Esophagus muscularis mucosa (tissue), 4 donors: ENCODE measurements around the gene CEP44. TPM values are rescaled to one million over a fixed set of nuclear protein-coding genes. Genes with fewer than 3 reads are reported as not detected.
"Not testable (repeated sequence)": the region's sequence is repeated elsewhere in the genome, so short reads cannot be mapped to it uniquely, and the experiment has no call there.

ENCODE experiments used
- DNase-seq: peaks from one replicate; pipeline ENCODE4 v3.0.0-alpha.2; 2017; ENCODE audit errors: extremely low spot score
- H3K27ac ChIP-seq, 4 donors: fragments of 200-600 bp; sonication (generic); replicated peaks in 1 of 4; 1 replicate in 3 of 4; 2 replicates in 1 of 4; pipeline ENCODE4 v1.5.1; 2016 to 2019; ENCODE audit warnings: mild to moderate bottlenecking in 1 of 4
- H3K27me3 ChIP-seq, 4 donors: fragments of 200-600 bp; sonication (generic); one replicate each; pipeline versions ENCODE4 v1.5.1 to v1.6.0; 2016 to 2019
- H3K36me3 ChIP-seq, 4 donors: fragments of 200-600 bp; sonication (generic); one replicate each; pipeline ENCODE4 v1.5.1; 2016 to 2019
- H3K4me1 ChIP-seq, 4 donors: fragments of 200-600 bp; sonication (generic); one replicate each; pipeline ENCODE4 v1.5.1; 2016 to 2019
- H3K4me3 ChIP-seq, 4 donors: fragments of 200-600 bp; sonication (generic); 1 replicate in 2 of 4; 2 replicates in 2 of 4; pipeline ENCODE4 v1.5.1; 2016 to 2019; ENCODE audit warnings: mild to moderate bottlenecking in 4 of 4, moderate library complexity in 1 of 4
- H3K9me3 ChIP-seq, 4 donors: fragments of 200-600 bp; sonication (generic); 1 replicate in 3 of 4; 2 replicates in 1 of 4; pipeline ENCODE4 v1.5.1; 2016 to 2019
- EP300 ChIP-seq: sonication (generic); formaldehyde crosslinking; IDR thresholded peaks from one replicate; pipeline ENCODE4 v1.6.1; 2017; ENCODE audit warnings: antibody characterized with exemption
- POLR2A ChIP-seq: fragments of 450-650 bp; IDR thresholded peaks from one replicate; pipeline ENCODE4 v1.6.1; 2017; ENCODE audit warnings: antibody characterized with exemption, moderate library complexity, mild to moderate bottlenecking, low read depth
- POLR2AphosphoS5 ChIP-seq, 2 donors: sonication (generic); formaldehyde crosslinking; IDR thresholded peaks; one replicate each; pipeline ENCODE4 v1.6.1; 2017; ENCODE audit warnings: antibody characterized with exemption in 2 of 2
- WGBS: methylation state at CpG from one replicate; pipeline ENCODE4 v1.1.5; 2018; 5-methylcytosine and 5-hydroxymethylcytosine counted together
- intact Hi-C: fragments of 100-400 bp; cut with DNase I; formaldehyde crosslinking; loops from one replicate; pipeline ENCODE4 v1.15.1; 2023
- total RNA-seq, 4 donors: library from RNA; depleted of rRNA; stranded (reverse); fragments of >200 nt; gene quantifications; one replicate each; pipeline versions ENCODE4 v1.1.0 to v1.2.1, GENCODE V29; 2016
- TF ChIP-seq, protein P1 (sequence below), 3 experiments: fragments of 200-600 bp in 2 of 3; fragments of 450-650 bp in 1 of 3; sonication (generic) in 2 of 3; IDR thresholded peaks; one replicate each; pipeline ENCODE4 v1.5.1; 2017 to 2019; ENCODE audit warnings: antibody characterized with exemption in 3 of 3, mild to moderate bottlenecking in 2 of 3, moderate library complexity in 1 of 3

CEP44 gene
- total RNA-seq, 4 donors from 2014 or later, result 8.1 to 15.8 (median 11.5) TPM

DNA sequence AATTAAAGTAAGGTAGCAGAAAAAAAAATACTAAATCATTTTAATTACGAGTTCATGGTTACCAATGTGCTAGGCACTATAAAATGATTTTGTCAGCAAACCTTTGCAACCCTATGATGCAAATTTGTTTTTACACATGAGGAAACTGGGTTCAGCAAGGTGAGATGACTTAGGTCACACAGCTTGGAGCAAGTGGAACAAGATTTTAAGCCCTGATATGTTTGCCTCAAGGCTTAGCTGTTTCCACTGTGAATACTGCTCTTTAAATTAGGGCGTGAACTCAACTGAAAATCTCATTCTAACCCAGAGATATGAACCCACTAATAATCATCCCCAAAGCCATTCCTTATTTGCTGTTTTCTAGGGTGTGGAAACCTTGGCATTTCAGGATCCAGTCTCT, 86.3 kb downstream of the CEP44 start:
- Histone ChIP-seq H3K27me3 (no peaks in the 10 kb centered on the region), H3K9me3 (no peaks in the 10 kb centered on the region), H3K36me3 (no peaks in the 10 kb centered on the region), H3K27ac (no peak overlapping the region), H3K4me1 (peaks cover 0 to 3% (median 0%) of the 10 kb centered on the region in 4 donors), H3K4me3 (no peak overlapping the region)
- intact Hi-C loops, result loop anchor here (5.0 to 10.0 kb wide), 2 partner anchors 165 to 342 kb away; no protein-coding TSS in a partner anchor
- TF ChIP-seq POLR2A (no peak), EP300 (no peak), POLR2AphosphoS5 (IDR thresholded peaks at IDR 0.05) (no peak)
- TF ChIP-seq, protein P1, sequence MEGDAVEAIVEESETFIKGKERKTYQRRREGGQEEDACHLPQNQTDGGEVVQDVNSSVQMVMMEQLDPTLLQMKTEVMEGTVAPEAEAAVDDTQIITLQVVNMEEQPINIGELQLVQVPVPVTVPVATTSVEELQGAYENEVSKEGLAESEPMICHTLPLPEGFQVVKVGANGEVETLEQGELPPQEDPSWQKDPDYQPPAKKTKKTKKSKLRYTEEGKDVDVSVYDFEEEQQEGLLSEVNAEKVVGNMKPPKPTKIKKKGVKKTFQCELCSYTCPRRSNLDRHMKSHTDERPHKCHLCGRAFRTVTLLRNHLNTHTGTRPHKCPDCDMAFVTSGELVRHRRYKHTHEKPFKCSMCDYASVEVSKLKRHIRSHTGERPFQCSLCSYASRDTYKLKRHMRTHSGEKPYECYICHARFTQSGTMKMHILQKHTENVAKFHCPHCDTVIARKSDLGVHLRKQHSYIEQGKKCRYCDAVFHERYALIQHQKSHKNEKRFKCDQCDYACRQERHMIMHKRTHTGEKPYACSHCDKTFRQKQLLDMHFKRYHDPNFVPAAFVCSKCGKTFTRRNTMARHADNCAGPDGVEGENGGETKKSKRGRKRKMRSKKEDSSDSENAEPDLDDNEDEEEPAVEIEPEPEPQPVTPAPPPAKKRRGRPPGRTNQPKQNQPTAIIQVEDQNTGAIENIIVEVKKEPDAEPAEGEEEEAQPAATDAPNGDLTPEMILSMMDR (IDR thresholded peaks at IDR 0.05), result no peak
- WGBS, result 88% methylated on average over 2 of the region's 2 CpGs
- no peak for DNase-seq

DNA sequence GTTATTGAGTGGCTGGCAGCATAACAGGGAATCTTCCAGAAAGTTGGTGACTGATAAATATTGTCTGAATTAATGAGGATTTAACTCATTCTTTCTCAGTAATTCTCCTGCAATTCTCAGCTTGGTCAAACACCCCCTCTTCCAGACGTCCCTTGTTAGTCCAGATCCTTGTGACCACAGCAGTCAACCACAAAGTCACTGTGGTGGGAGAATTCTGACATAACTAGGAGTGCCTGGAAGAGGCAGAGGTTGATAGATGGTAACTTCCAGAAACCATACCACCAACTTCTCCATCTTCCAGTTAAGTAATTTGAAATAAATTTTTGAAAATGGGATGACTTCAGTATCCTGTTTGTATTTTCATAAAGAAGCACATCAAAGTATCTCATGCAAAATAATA, 90.1 kb downstream of the CEP44 start:
- no peak for DNase-seq
- TF ChIP-seq POLR2A, result no peak
- TF ChIP-seq, protein P1 (IDR thresholded peaks at IDR 0.05), result no peak
- TF ChIP-seq EP300, result no peak
- TF ChIP-seq POLR2AphosphoS5 (IDR thresholded peaks at IDR 0.05), result no peak
- H3K27me3 ChIP-seq, result no peaks in the 10 kb centered on the region
- no peaks in the 10 kb centered on the region for H3K4me1 ChIP-seq
- no peaks in the 10 kb centered on the region for H3K9me3 ChIP-seq
- H3K27ac ChIP-seq, result no peak overlapping the region
- intact Hi-C loops, result no loop called here
- 70% methylated on average over 1 of the region's 1 CpG for WGBS
- no peaks in the 10 kb centered on the region for H3K36me3 ChIP-seq
- no peak overlapping the region for H3K4me3 ChIP-seq

DNA sequence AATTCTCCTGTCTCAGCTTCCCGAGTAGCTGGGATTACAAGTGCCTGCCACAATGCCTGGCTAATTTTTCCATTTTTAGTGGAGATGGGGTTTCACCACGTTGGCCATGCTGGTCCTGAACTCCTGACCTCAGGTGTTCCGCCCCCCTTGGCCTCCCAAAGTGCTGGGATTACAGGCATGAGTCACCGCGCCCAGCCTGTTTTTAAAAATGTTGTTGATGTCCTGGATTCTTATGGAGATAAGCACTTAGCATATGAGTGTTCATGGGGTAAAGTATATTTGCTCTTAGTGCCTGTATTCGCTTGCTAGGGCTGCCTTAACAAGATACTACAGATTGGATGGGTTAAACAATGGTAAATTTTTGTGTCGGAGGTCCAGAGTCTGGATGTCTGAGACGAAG, 91.7 kb downstream of the CEP44 start:
- intact Hi-C loops, result no loop called here
- TF ChIP-seq POLR2AphosphoS5 (IDR thresholded peaks at IDR 0.05), result no peak
- TF ChIP-seq POLR2A, result no peak
- no peak for TF ChIP-seq EP300
- TF ChIP-seq, protein P1 (IDR thresholded peaks at IDR 0.05), result no peak
- Histone ChIP-seq H3K4me1 (no peaks in the 10 kb centered on the region), H3K36me3 (no peaks in the 10 kb centered on the region), H3K27me3 (no peaks in the 10 kb centered on the region), H3K9me3 (no peaks in the 10 kb centered on the region), H3K27ac (no peak overlapping the region), H3K4me3 (no peak overlapping the region)
- 84% methylated on average over 8 of the region's 8 CpGs for WGBS
- DNase-seq, result no peak

DNA sequence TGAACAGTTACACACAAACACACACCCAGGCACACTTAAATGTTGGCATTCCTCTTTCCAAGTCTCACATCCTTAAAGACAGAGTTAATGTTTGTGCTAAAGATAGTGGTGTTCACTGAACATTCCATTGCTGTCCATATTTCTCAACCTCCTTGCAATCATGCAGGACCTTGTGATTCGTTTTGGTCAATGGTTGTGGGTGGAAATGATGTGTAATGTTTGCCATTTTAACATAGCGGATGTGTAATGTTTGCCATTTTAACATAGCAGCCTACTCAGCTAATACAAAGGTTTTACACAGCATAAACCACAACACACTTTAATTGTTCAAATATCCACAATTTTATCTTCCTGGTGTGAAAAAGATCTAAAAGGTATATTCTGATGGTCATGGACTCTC, 93.9 kb downstream of the CEP44 start:
- TF ChIP-seq, protein P1 (IDR thresholded peaks at IDR 0.05), result no peak
- TF ChIP-seq POLR2AphosphoS5 (IDR thresholded peaks at IDR 0.05) (no peak), POLR2A (no peak), EP300 (no peak)
- 77% methylated on average over 2 of the region's 2 CpGs for WGBS
- no peaks in the 10 kb centered on the region for H3K36me3 ChIP-seq
- intact Hi-C loops, result no loop called here
- H3K27me3 ChIP-seq, result no peaks in the 10 kb centered on the region
- no peak overlapping the region for H3K27ac ChIP-seq
- H3K9me3 ChIP-seq, result no peaks in the 10 kb centered on the region
- no peak overlapping the region for H3K4me3 ChIP-seq
- no peak for DNase-seq
- H3K4me1 ChIP-seq, result no peaks in the 10 kb centered on the region

DNA sequence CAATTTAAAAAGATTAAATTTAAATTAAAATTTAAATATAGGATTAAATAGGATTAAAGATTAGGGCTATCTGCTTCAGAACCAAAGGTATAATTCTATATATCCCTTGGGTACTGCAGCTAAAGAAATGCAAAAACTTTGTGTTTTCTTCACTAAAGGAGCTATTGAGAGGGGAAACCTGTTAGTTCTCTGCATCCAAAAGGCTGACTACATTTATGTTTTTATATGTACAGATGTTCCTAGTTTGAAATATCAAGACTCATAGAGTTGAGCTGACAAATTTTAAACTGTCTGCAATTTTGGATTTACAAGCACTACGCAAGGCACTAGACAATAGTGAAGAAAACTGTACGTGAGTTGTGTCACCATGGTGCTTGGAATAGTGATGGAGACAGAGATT, 95.2 kb downstream of the CEP44 start:
- Histone ChIP-seq H3K27me3 (no peaks in the 10 kb centered on the region), H3K27ac (no peak overlapping the region), H3K4me3 (no peak overlapping the region), H3K9me3 (no peaks in the 10 kb centered on the region), H3K4me1 (no peaks in the 10 kb centered on the region), H3K36me3 (no peaks in the 10 kb centered on the region)
- DNase-seq, result no peak
- intact Hi-C loops, result no loop called here
- 85% methylated on average over 2 of the region's 2 CpGs for WGBS
- TF ChIP-seq, protein P1 (IDR thresholded peaks at IDR 0.05), result no peak
- TF ChIP-seq EP300 (no peak), POLR2AphosphoS5 (IDR thresholded peaks at IDR 0.05) (no peak), POLR2A (no peak)

DNA sequence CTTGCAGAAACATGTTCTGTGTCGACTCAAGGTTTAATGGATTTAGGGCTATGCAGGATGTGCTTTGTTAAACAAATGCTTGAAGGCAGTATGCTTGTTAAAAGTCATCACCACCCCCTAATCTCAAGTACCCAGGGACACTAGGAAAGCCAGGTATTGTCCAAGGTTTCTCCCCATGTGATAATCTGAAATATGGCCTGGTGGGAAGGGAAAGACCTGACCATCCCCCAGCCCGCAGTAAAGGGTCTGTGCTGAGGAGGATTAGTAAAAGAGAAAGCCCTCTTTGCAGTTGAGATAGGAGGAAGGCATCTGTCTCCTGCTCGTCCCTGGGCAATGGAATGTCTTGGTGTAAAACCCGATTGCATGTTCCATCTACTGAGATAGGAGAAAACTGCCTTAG, 96.5 kb downstream of the CEP44 start:
- H3K4me3 ChIP-seq, H3K36me3 ChIP-seq, intact Hi-C loops, H3K27ac ChIP-seq, H3K9me3 ChIP-seq, H3K27me3 ChIP-seq, DNase-seq, H3K4me1 ChIP-seq: not testable (repeated sequence)
- 80% methylated on average over 4 of the region's 4 CpGs for WGBS
